ENCODE data around the gene FYN.

The FYN gene

GRCh38 chr6:111920578-111920977 lies 47.3 kb upstream of the FYN start:
- Histone ChIP-seq H3K27ac (ENCODE audit: low read depth, low read length) (no peak overlapping the region), H3K36me3 (ENCODE audit: low read length) (no peaks in the 10 kb centered on the region), H2AFZ (ENCODE audit: low read depth, low read length, severe bottlenecking) (no peak overlapping the region), H3K79me2 (ENCODE audit: insufficient read depth, low read length) (no peaks in the 10 kb centered on the region), H3K4me2 (ENCODE audit: low read depth, low read length, poor library complexity, severe bottlenecking) (no peak overlapping the region), H3K9me2 (replicated peaks; ENCODE audit: insufficient read depth, low read length) (no peaks in the 10 kb centered on the region), H3K9me3 (ENCODE audit: insufficient read depth, low read length) (no peaks in the 10 kb centered on the region), H3F3A (ENCODE audit: insufficient read depth) (no peaks in the 10 kb centered on the region), H3K4me3 (ENCODE audit: insufficient read depth, low read length, poor library complexity, severe bottlenecking) (no peak overlapping the region), H4K20me1 (ENCODE audit: low read depth, low read length) (no peaks in the 10 kb centered on the region), H3K9ac (ENCODE audit: low read length) (no peak overlapping the region), H3K27me3 (ENCODE audit: low read length) (no peaks in the 10 kb centered on the region)
- TF ChIP-seq CTCF (IDR thresholded peaks at IDR 0.05; ENCODE audit: insufficient read depth, low read length, poor library complexity, severe bottlenecking) (no peak), EZH2phosphoT487 (conservative IDR thresholded peaks at IDR 0.05; ENCODE audit: low read length) (no peak)

DNA sequence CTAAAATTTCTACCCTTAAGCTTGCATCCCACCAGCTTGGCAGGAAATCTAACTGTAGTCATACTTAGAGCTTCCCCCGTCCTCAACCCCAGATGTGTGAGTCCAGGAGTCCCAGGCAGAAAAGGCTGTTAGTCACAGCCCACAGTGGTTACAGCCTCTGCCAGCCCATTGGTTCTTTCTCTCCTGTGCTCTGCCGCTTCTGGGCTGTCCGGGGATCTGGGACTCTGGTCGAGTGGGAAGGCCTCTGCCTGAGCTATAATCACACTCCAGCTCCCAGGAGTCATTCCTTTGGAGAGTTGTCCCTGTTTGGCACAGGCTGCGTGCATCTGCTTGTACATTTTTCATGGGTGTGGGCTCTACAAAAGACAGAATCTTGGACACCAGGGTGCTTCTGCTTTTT lies 45.6 kb upstream of the FYN start:
- Histone ChIP-seq H3K79me2 (ENCODE audit: insufficient read depth, low read length) (no peaks in the 10 kb centered on the region), H3K27me3 (ENCODE audit: low read length) (no peaks in the 10 kb centered on the region), H4K20me1 (ENCODE audit: low read depth, low read length) (no peaks in the 10 kb centered on the region), H3K9me3 (ENCODE audit: insufficient read depth, low read length) (no peaks in the 10 kb centered on the region), H2AFZ (ENCODE audit: low read depth, low read length, severe bottlenecking) (no peak overlapping the region), H3F3A (ENCODE audit: insufficient read depth) (no peaks in the 10 kb centered on the region), H3K36me3 (ENCODE audit: low read length) (no peaks in the 10 kb centered on the region), H3K4me3 (ENCODE audit: insufficient read depth, low read length, poor library complexity, severe bottlenecking) (no peak overlapping the region), H3K4me2 (ENCODE audit: low read depth, low read length, poor library complexity, severe bottlenecking) (no peak overlapping the region), H3K9ac (ENCODE audit: low read length) (no peak overlapping the region), H3K9me2 (replicated peaks; ENCODE audit: insufficient read depth, low read length) (no peaks in the 10 kb centered on the region), H3K27ac (ENCODE audit: low read depth, low read length) (no peak overlapping the region)
- TF ChIP-seq EZH2phosphoT487 (conservative IDR thresholded peaks at IDR 0.05; ENCODE audit: low read length), result no peak
- no peak for TF ChIP-seq CTCF (IDR thresholded peaks at IDR 0.05; ENCODE audit: insufficient read depth, low read length, poor library complexity, severe bottlenecking)

DNA sequence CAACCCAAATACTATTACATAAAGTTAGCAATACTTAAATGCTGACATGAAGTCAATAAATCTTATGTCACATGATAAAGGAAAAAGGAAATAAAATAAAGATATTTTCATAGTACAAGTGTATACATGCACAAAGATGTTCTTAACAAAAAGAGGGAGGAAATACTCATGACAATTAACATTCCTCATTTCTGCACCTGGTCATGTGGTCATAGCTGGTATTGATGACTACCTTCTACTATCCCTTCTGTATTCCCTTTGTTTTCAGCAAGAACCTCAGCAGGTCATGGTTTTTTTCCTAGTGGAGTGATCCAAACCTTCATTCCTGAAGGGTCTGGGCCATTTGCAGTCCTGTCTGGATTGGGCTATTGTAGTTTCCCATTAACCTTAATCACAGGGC lies 43.5 kb upstream of the FYN start:
- H3K79me2 ChIP-seq (ENCODE audit: insufficient read depth, low read length), result no peaks in the 10 kb centered on the region
- no peaks in the 10 kb centered on the region for H3K36me3 ChIP-seq (ENCODE audit: low read length)
- no peak overlapping the region for H3K4me3 ChIP-seq (ENCODE audit: insufficient read depth, low read length, poor library complexity, severe bottlenecking)
- no peak overlapping the region for H3K27ac ChIP-seq (ENCODE audit: low read depth, low read length)
- H3K9ac ChIP-seq (ENCODE audit: low read length), result no peak overlapping the region
- no peaks in the 10 kb centered on the region for H3K9me2 ChIP-seq (replicated peaks; ENCODE audit: insufficient read depth, low read length)
- H2AFZ ChIP-seq (ENCODE audit: low read depth, low read length, severe bottlenecking), result no peak overlapping the region
- TF ChIP-seq CTCF (IDR thresholded peaks at IDR 0.05; ENCODE audit: insufficient read depth, low read length, poor library complexity, severe bottlenecking), result no peak
- TF ChIP-seq EZH2phosphoT487 (conservative IDR thresholded peaks at IDR 0.05; ENCODE audit: low read length), result no peak
- no peak overlapping the region for H3K4me2 ChIP-seq (ENCODE audit: low read depth, low read length, poor library complexity, severe bottlenecking)
- H3K27me3 ChIP-seq (ENCODE audit: low read length), result no peaks in the 10 kb centered on the region
- no peaks in the 10 kb centered on the region for H3K9me3 ChIP-seq (ENCODE audit: insufficient read depth, low read length)
- H3F3A ChIP-seq (ENCODE audit: insufficient read depth), result no peaks in the 10 kb centered on the region
- no peaks in the 10 kb centered on the region for H4K20me1 ChIP-seq (ENCODE audit: low read depth, low read length)

DNA sequence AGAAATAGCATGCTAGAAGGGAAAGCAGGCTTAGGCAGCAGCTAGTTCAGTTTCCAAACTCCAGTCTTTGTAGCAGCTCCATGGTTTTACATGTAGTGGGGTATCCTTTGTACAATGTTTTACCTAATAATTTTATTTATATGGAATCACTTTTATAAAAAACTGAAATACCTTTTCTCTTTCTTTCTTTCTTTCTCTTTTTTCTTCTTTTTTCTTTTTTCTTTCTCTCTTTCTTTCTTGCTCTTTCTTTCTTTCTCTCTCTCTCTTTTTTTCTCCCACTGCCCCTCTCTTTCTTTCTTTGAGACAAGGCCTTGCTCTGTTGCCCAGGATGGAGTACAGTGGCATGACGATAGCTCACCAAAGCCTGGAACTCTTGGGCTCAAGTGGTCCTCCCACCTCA lies 41.4 kb upstream of the FYN start:
- no peaks in the 10 kb centered on the region for H3K36me3 ChIP-seq (ENCODE audit: low read length)
- no peaks in the 10 kb centered on the region for H3K79me2 ChIP-seq (ENCODE audit: insufficient read depth, low read length)
- H3K27me3 ChIP-seq (ENCODE audit: low read length), result no peaks in the 10 kb centered on the region
- no peak overlapping the region for H3K9ac ChIP-seq (ENCODE audit: low read length)
- no peaks in the 10 kb centered on the region for H4K20me1 ChIP-seq (ENCODE audit: low read depth, low read length)
- H3F3A ChIP-seq (ENCODE audit: insufficient read depth), result no peaks in the 10 kb centered on the region
- H3K27ac ChIP-seq (ENCODE audit: low read depth, low read length), result no peak overlapping the region
- TF ChIP-seq CTCF (IDR thresholded peaks at IDR 0.05; ENCODE audit: insufficient read depth, low read length, poor library complexity, severe bottlenecking) (no peak), EZH2phosphoT487 (conservative IDR thresholded peaks at IDR 0.05; ENCODE audit: low read length) (no peak)
- H3K9me2 ChIP-seq (replicated peaks; ENCODE audit: insufficient read depth, low read length), result no peaks in the 10 kb centered on the region
- no peak overlapping the region for H2AFZ ChIP-seq (ENCODE audit: low read depth, low read length, severe bottlenecking)
- no peaks in the 10 kb centered on the region for H3K9me3 ChIP-seq (ENCODE audit: insufficient read depth, low read length)
- no peak overlapping the region for H3K4me2 ChIP-seq (ENCODE audit: low read depth, low read length, poor library complexity, severe bottlenecking)
- H3K4me3 ChIP-seq (ENCODE audit: insufficient read depth, low read length, poor library complexity, severe bottlenecking), result no peak overlapping the region

Data from SU-DHL-6 (cell line).